GM19239 (cell line): ENCODE data around the gene LAMA2.

Source experiments
- DNase-seq: peaks from one replicate; pipeline ENCODE4 v3.0.0; 2011; ENCODE audit warnings: low spot score; ENCODE audit not compliant: insufficient read length
- FAIRE-seq: peaks from 2 replicates; lab custom pipeline; 2011; peaks lifted over from hg19 to GRCh38; lab: Jason Lieb, UNC

Gene LAMA2

GRCh38 chr6:129111346-129111745 is 228.4 kb downstream of the LAMA2 start:
- no peak for DNase-seq
- no peak for FAIRE-seq

GRCh38 chr6:129111853-129112252 is 228.9 kb downstream of the LAMA2 start:
- DNase-seq (no peak), FAIRE-seq (no peak)

DNA sequence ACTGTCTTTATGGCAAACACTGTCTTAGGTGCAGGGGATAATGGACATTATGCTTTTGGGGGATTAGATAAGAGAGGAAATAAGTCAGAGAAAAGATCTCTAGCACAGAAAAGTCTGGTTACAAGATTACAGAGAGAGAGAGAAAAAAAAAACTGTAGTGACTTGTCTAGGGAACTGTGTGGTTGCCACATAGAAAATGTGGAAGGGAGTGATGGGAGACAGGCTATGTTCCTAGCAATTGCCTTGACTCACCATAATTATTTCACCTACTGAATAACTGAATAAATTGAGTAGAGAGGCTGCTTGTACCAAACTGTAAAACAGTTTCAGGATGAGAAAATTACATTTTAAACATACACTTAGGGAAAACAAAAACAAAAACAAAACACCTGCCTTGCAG is 229.7 kb downstream of the LAMA2 start:
- no peak for DNase-seq
- FAIRE-seq = no peak

- DNase-seq = no peak
- no peak for FAIRE-seq
These were observed 230.7 kb downstream of the LAMA2 start for GRCh38 chr6:129113637-129114036.

GRCh38 chr6:129114636-129115391 is 231.9 kb downstream of the LAMA2 start:
- FAIRE-seq (no peak), DNase-seq (no peak)

DNA sequence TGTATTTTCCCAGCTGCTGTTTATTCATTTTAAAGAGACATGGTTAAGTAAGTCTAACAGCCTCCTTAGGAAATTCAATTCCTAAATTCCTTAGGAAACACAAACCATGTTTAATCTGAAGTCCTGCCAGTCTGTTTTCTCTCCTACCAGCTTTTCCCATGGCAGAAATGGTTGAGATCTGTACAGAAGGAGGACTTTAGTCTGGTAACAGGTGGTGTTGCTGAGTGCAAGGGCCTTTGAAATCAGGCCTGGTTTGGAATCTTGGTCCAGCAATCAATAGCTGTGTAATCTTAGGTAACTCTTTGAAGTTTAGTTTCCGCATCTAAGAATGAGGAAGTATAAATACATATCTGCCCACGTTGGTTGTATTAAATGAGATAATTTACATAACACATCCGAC is 232.5 kb downstream of the LAMA2 start:
- DNase-seq (no peak), FAIRE-seq (no peak)

DNA sequence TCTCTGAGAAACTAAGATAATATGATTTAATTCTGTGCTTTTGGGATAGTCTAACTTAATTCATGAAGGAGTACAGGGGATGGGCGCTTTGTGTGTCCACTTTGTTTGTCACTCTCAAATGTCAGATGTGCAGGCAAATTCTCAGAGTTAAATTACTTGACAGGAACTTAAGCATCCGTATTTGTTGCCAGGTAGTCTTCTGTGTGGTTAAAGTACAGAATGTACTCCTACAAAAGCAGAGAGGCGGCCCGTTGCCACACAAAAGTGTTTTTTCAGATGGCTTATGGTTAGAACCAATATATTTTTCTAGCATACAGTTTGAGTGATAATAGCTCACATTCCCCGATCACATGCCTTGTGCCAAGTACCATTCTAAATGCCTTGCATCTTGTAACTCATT is 234.4 kb downstream of the LAMA2 start:
- FAIRE-seq (no peak), DNase-seq (no peak)

DNA sequence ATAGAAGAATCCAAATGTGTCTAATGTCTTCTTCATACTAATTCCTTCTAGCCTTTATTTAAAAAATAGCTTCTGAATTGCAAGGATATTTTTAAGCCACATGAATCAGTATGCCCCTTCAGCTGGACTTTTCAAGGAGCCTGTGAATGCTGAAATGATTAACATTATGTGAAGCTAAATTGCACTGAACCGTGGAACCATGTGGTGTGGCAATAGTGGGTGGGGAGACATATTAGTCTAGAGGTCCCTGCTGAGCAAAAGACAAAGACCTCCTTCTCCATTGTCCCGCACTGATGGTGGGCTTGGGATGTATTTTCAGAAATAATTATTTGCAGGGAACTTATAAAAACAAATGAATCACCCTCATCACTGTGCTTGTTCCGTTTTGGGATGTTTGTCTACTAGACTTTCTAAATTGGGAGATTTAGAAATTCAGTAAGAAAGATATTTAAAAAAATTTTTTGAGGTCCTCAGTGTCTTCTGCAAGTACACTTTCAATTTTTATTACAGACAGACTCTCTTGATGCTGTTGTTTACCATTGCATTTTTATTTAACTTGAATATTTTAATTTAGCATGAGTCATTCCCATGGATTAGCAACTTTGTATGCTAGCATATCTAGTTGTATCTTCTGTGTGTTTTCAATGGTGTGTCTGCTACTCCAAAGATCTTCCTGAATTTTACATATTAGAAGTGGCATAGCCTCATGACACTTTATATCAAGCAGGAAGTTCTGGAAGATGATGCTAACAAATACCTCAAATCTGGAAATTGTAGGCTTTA is 238.1 kb downstream of the LAMA2 start:
- no peak for DNase-seq
- no peak for FAIRE-seq

DNA sequence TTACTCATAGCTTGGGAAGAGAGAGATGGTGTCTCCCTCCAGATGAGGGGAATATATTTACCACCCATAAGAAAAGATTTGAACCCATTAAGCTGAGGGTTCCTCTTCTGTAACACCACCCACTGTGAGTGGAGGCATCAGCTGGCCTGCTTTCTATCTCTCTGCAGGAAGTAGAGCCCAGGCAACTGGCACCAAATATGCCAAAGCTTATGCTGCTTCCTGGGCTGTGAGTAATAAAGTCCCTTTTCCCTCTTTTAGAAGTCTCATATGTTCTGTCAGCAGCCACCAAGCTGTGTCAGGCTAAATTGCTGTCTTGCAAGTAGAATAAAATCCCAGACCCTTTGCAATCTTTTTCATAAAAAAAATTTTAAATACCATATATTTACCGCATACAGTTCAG is 241.4 kb downstream of the LAMA2 start:
- FAIRE-seq = no peak
- no peak for DNase-seq

DNA sequence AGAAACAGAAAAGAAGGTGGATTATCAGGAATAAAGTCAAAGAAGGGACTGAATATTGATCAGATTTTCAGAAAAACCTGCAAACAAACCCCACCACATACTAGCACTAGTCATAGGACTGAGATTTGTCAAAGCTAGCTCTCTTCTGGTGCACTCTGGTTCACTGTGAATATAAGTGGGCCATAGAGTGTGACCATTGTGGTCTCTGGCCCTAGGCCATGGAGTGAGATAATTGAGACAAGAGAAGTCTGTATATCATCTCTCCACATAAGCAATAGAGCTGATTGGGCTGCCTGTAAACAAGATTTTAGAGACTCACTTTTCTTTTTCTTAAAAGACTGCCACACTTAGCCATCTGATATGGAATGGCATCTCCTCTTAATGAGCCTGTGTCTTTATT is 247.2 kb downstream of the LAMA2 start:
- FAIRE-seq (no peak), DNase-seq (no peak)

GRCh38 chr6:129130959-129131681 is 248.2 kb downstream of the LAMA2 start:
- DNase-seq (no peak), FAIRE-seq (no peak)

DNA sequence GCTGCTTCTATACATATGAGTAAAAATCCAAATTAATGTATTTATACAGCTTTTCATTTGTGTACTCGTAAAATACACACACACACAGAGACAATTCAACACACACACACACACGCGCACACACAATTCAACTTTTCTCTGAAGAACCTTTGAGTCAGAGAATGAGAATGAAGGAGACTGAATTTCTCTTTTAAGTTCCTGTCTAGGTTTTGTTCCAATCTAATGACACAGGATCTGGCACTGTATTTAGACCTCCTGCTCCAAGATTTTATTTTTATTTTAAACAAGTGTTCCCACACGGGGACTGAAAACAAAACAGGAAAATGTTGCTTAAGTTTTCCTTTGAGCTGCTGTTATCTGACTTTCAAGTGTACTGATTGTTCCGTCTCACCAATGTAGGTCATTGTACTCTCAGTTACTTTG is 250.8 kb downstream of the LAMA2 start:
- DNase-seq (no peak), FAIRE-seq (no peak)

DNA sequence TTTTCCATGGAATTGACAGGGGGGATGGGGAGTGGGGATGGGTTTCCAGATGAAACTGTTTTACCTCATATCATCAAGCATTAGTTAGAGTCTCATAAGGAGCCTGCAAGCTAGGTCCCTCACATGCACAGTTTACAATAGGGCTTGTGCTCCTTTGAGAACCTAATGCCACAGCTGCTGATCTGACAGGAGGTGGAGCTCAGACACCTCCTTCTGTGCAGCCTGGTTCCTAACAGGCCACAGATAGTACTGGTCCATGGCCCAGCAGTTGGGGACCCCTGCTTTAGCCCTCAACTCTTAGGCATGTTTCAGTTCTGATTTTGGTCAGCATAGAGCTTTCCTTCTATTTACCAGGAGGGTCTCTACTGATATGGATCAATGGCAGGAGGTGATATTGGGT is 251.6 kb downstream of the LAMA2 start:
- FAIRE-seq (no peak), DNase-seq (no peak)

- DNase-seq (no peak), FAIRE-seq (no peak)
These were observed 252.5 kb downstream of the LAMA2 start for GRCh38 chr6:129135451-129135850.

GRCh38 chr6:129136751-129137150 is 253.8 kb downstream of the LAMA2 start:
- DNase-seq = no peak
- FAIRE-seq = no peak

DNA sequence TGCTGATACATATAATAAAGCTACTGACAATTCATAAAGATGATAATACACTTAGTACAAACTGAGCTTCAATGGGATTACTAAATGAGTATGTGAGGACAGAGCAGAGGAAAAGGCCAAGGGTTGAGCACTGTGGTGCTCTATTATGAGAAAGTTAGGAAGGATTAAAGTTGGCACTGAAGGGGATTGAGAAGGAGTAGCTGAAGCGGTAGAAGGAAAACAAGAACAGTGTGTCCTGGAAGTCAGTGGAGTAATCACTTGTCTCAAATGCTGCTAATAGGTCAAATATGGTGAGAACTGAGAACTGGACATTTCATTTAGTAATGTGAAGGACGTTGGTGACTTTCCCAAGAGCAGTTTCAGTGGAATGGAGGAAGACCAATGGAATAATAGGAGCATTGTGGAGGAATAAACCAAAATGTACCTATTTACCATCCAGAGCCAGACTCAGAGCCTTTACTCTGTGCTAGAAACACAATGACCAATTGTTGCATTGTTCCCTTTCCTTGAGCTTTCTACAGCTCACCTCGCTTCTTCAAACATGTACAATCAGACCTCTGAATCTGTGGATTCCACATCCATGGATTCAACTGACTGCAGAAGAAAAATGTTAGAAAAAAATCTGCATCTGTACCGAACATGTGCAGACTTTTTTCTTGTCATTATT is 255.9 kb downstream of the LAMA2 start:
- no peak for DNase-seq
- no peak for FAIRE-seq

GRCh38 chr6:129140526-129140925 is 257.6 kb downstream of the LAMA2 start:
- DNase-seq (no peak), FAIRE-seq (no peak)

DNA sequence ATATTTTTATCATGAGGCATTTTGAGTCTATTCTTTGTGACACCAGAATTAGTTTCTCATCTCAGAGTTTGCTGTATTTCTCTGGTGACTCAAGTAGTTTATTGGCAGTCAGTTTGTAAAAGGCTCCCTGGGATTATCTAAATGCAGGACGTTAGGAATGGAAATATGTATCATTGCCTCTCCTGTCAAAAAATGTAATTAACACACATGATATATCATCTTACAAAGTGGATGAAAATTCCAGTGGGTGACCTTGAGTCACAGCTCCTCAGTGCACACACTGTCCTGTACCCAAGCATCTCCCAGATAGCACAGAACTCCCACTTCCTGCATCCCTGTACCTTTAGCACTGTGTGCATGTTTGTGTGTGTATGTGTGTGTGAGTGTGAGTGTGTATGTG is 258.6 kb downstream of the LAMA2 start:
- DNase-seq = no peak
- FAIRE-seq = no peak

DNA sequence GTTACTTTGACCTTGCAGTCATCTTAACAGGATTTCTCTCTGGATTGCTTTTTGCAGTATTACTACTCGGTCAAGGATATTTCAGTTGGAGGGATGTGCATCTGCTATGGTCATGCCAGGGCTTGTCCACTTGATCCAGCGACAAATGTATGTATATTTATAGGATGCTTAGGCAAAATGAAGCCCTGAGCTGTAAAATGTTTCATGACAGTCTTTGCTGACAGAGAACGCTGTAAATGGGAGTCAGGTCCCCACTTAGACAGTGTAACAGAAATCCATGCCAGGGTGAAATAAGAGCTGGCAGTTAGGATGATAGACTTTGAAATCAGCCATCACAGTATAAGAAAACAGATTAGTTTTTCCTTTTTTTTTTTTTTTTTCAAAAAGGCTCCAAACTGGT is 264.0 kb downstream of the LAMA2 start:
- FAIRE-seq = no peak
- DNase-seq = no peak

- no peak for DNase-seq
- no peak for FAIRE-seq
These were observed 267.6 kb downstream of the LAMA2 start for GRCh38 chr6:129150507-129150906.

DNA sequence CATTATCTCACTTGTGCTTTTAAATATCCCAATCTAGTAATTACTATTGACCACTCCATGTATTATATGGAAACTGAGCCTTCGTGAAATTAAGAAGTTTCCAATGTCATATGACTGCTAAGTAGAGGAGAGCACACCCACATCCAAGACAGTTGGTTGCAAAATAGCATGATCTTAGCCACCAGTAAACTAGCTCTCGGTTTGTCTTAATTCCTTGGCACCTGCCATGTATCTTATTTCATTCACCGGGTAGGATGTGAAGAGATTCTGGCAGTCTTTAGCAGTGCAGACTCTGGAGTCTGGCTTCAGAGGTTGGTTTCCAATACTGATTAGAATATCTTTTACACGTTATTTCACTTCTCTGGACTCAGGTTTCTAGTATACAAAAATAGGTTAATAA is 270.3 kb downstream of the LAMA2 start:
- no peak for DNase-seq
- no peak for FAIRE-seq
